Measurements from ENCODE around the gene PRRX1.

The PRRX1 gene

GRCh38 chr1:170698301-170699275, 34.7 kb downstream of the PRRX1 start:
- H3K79me2 ChIP-seq (ENCODE audit: low read length), result no peaks in the 10 kb centered on the region
- no peak for DNase-seq
- H3K27me3 ChIP-seq (replicated peaks; ENCODE audit: insufficient read depth, low read length), result no peaks in the 10 kb centered on the region
- no peak overlapping the region for H3K4me2 ChIP-seq (ENCODE audit: low read depth, low read length)
- TF ChIP-seq CTCF (IDR thresholded peaks at IDR 0.05; ENCODE audit: low read length), result no peak
- TF ChIP-seq EZH2phosphoT487 (IDR thresholded peaks at IDR 0.05; ENCODE audit: low read length), result no peak
- no peaks in the 10 kb centered on the region for H3K9me2 ChIP-seq (replicated peaks; ENCODE audit: insufficient read depth, low read length)
- no peaks in the 10 kb centered on the region for H3F3A ChIP-seq (ENCODE audit: insufficient read depth, low read length)
- H2AFZ ChIP-seq (ENCODE audit: low read length), result no peak overlapping the region
- no peak overlapping the region for H3K4me3 ChIP-seq (ENCODE audit: low read length)
- H3K4me1 ChIP-seq (ENCODE audit: low read length), result 0 out of 2 replicates have a peak, but pooled peaks cover 4% of the 10 kb centered on the region
- H3K27ac ChIP-seq (ENCODE audit: low read length), result no peak overlapping the region
- no peaks in the 10 kb centered on the region for H4K20me1 ChIP-seq (ENCODE audit: insufficient read depth, low read length)
- no peak overlapping the region for H3K9ac ChIP-seq (ENCODE audit: low read length)
- H3K36me3 ChIP-seq (replicated peaks; ENCODE audit: insufficient read depth, low read length), result no peaks in the 10 kb centered on the region
- H3K9me3 ChIP-seq (replicated peaks; ENCODE audit: insufficient read depth, low read length), result no peaks in the 10 kb centered on the region

GRCh38 chr1:170699696-170700095, 35.8 kb downstream of the PRRX1 start:
- DNase-seq, result no peak
- TF ChIP-seq CTCF (IDR thresholded peaks at IDR 0.05; ENCODE audit: low read length) (no peak), EZH2phosphoT487 (IDR thresholded peaks at IDR 0.05; ENCODE audit: low read length) (no peak), EZH2 (optimal IDR thresholded peaks at IDR 0.05; ENCODE audit: low read depth, low read length) (no peak)
- Histone ChIP-seq H3K4me1 (ENCODE audit: low read length) (no peaks in the 10 kb centered on the region), H3K4me3 (ENCODE audit: low read length) (no peak overlapping the region), H3K36me3 (replicated peaks; ENCODE audit: insufficient read depth, low read length) (no peaks in the 10 kb centered on the region), H3K9me3 (replicated peaks; ENCODE audit: insufficient read depth, low read length) (no peaks in the 10 kb centered on the region), H3K9ac (ENCODE audit: low read length) (no peak overlapping the region), H3F3A (ENCODE audit: insufficient read depth, low read length) (no peaks in the 10 kb centered on the region), H4K20me1 (ENCODE audit: insufficient read depth, low read length) (no peaks in the 10 kb centered on the region), H3K27ac (ENCODE audit: low read length) (no peak overlapping the region), H3K4me2 (ENCODE audit: low read depth, low read length) (no peak overlapping the region), H3K27me3 (replicated peaks; ENCODE audit: insufficient read depth, low read length) (no peaks in the 10 kb centered on the region), H3K79me2 (ENCODE audit: low read length) (no peaks in the 10 kb centered on the region), H2AFZ (ENCODE audit: low read length) (no peak overlapping the region), H3K9me2 (replicated peaks; ENCODE audit: insufficient read depth, low read length) (no peaks in the 10 kb centered on the region)

GRCh38 chr1:170700842-170701615, 37.1 kb downstream of the PRRX1 start:
- H3K4me2 ChIP-seq (ENCODE audit: low read depth, low read length), result no peak overlapping the region
- DNase-seq, result no peak
- no peak overlapping the region for H3K27ac ChIP-seq (ENCODE audit: low read length)
- no peaks in the 10 kb centered on the region for H3K4me1 ChIP-seq (ENCODE audit: low read length)
- H4K20me1 ChIP-seq (ENCODE audit: insufficient read depth, low read length), result no peaks in the 10 kb centered on the region
- no peaks in the 10 kb centered on the region for H3K27me3 ChIP-seq (replicated peaks; ENCODE audit: insufficient read depth, low read length)
- no peaks in the 10 kb centered on the region for H3F3A ChIP-seq (ENCODE audit: insufficient read depth, low read length)
- H3K79me2 ChIP-seq (ENCODE audit: low read length), result no peaks in the 10 kb centered on the region
- no peak overlapping the region for H3K9ac ChIP-seq (ENCODE audit: low read length)
- TF ChIP-seq EZH2 (optimal IDR thresholded peaks at IDR 0.05; ENCODE audit: low read depth, low read length) (no peak), CTCF (IDR thresholded peaks at IDR 0.05; ENCODE audit: low read length) (no peak), EZH2phosphoT487 (IDR thresholded peaks at IDR 0.05; ENCODE audit: low read length) (no peak)
- no peak overlapping the region for H3K4me3 ChIP-seq (ENCODE audit: low read length)
- no peaks in the 10 kb centered on the region for H3K9me3 ChIP-seq (replicated peaks; ENCODE audit: insufficient read depth, low read length)
- no peaks in the 10 kb centered on the region for H3K36me3 ChIP-seq (replicated peaks; ENCODE audit: insufficient read depth, low read length)
- no peaks in the 10 kb centered on the region for H3K9me2 ChIP-seq (replicated peaks; ENCODE audit: insufficient read depth, low read length)
- H2AFZ ChIP-seq (ENCODE audit: low read length), result no peak overlapping the region

All from MM.1S (cell line).